SK-N-SH (cell line): Measurements from ENCODE around the gene AKAP3. TPM values are rescaled to one million over a fixed set of nuclear protein-coding genes. Genes with fewer than 3 reads are reported as not detected.

Experiments used
- CTCF ChIA-PET: fragments of 300-600, 350-600 bp; formaldehyde crosslinking; extraction: SDS; loops from one replicate; lab custom pipeline; 2021; lab: Yijun Ruan, JAX
- POLR2A ChIA-PET: fragments of 350-600 bp; sonication (Branson Sonifier 250); formaldehyde crosslinking; extraction: SDS; loops from one replicate; lab custom pipeline; 2020; ENCODE audit warnings: antibody characterized with exemption, inconsistent platforms; lab: Yijun Ruan, JAX
- DNase-seq: peaks from one replicate; pipeline ENCODE4 v3.0.0; 2012
- H2AFZ ChIP-seq: fragments of 200-600 bp; sonication (generic); 2 replicates; pipeline ENCODE4 v1.8.1; 2016; ENCODE audit warnings: antibody characterized with exemption, mild to moderate bottlenecking, low read depth
- H3F3A ChIP-seq: fragments of 200-600 bp; sonication (generic); replicated peaks from 2 replicates; pipeline ENCODE3; 2016; ENCODE audit warnings: antibody characterized with exemption, mild to moderate bottlenecking; ENCODE audit not compliant: insufficient read depth
- H3K27ac ChIP-seq, 2 experiments: fragments of 200-500 bp in 1 of 2; fragments of 200-600 bp in 1 of 2; sonication (Bioruptor generic) in 1 of 2; sonication (generic), shearing (Covaris generic) in 1 of 2; 2 replicates each; pipeline versions ENCODE4 v1.5.1 to v1.6.1; 2014 to 2016; ENCODE audit warnings: low read depth in 2 of 2, inconsistent platforms in 1 of 2, low read length in 1 of 2, mild to moderate bottlenecking in 1 of 2, mixed read lengths in 1 of 2
- H3K27me3 ChIP-seq: fragments of 200-600 bp; sonication (generic), shearing (Covaris generic); 2 replicates; pipeline ENCODE4 v1.6.1; 2016; ENCODE audit warnings: mixed run types; ENCODE audit not compliant: insufficient read depth
- H3K36me3 ChIP-seq, 2 experiments: fragments of 200-500 bp in 1 of 2; fragments of 200-600 bp in 1 of 2; sonication (Bioruptor generic) in 1 of 2; sonication (generic) in 1 of 2; replicated peaks in 1 of 2; 2 replicates each; pipeline versions ENCODE3 to v1.5.1; 2014 to 2016; ENCODE audit warnings: low read length in 1 of 2, mild to moderate bottlenecking in 1 of 2; ENCODE audit not compliant: insufficient read depth in 2 of 2, control insufficient read depth in 1 of 2
- H3K4me1 ChIP-seq, 2 experiments: fragments of 200-500 bp in 1 of 2; fragments of 200-600 bp in 1 of 2; sonication (Bioruptor generic) in 1 of 2; sonication (generic), shearing (Covaris generic) in 1 of 2; 2 replicates each; pipeline versions ENCODE4 v1.5.1 to v1.6.1; 2014 to 2016; ENCODE audit warnings: low read depth in 1 of 2, low read length in 1 of 2, mixed run types in 1 of 2; ENCODE audit not compliant: insufficient read depth in 2 of 2, control insufficient read depth in 1 of 2
- H3K4me2 ChIP-seq: fragments of 200-600 bp; sonication (generic), shearing (Covaris generic); 2 replicates; pipeline ENCODE4 v1.6.1; 2017; ENCODE audit warnings: mixed run types
- H3K4me3 ChIP-seq, 2 experiments: fragments of 200-500 bp in 1 of 2; fragments of 200-600 bp in 1 of 2; sonication (Bioruptor generic) in 1 of 2; sonication (generic), shearing (Covaris generic) in 1 of 2; 2 replicates each; pipeline versions ENCODE4 v1.5.1 to v1.8.1; 2014 to 2016; ENCODE audit warnings: low read depth in 2 of 2, inconsistent platforms in 1 of 2, low read length in 1 of 2, mild to moderate bottlenecking in 1 of 2, mixed read lengths in 1 of 2, moderate library complexity in 1 of 2
- H3K79me2 ChIP-seq: fragments of 200-600 bp; sonication (generic); 2 replicates; pipeline ENCODE4 v1.8.1; 2017; ENCODE audit warnings: mild to moderate bottlenecking; ENCODE audit not compliant: insufficient read depth
- H3K9ac ChIP-seq: fragments of 200-600 bp; sonication (generic); 2 replicates; pipeline ENCODE4 v1.6.1; 2017; ENCODE audit warnings: mixed run types
- H3K9me2 ChIP-seq: fragments of 200-600 bp; sonication (generic); 2 replicates; pipeline ENCODE4 v1.6.1; 2017; ENCODE audit warnings: mixed run types
- H3K9me3 ChIP-seq: fragments of 200-600 bp; sonication (generic); 2 replicates; pipeline ENCODE4 v1.6.1; 2017; ENCODE audit warnings: mixed run types, mild to moderate bottlenecking, moderate library complexity
- H4K20me1 ChIP-seq: fragments of 200-600 bp; sonication (generic); 2 replicates; pipeline ENCODE4 v1.6.1; 2017; ENCODE audit warnings: mild to moderate bottlenecking, mixed run types; ENCODE audit not compliant: insufficient read depth
- CTCF ChIP-seq: fragments of 200-600 bp; sonication (generic); IDR thresholded peaks from 2 replicates; pipeline ENCODE4 v1.6.1; 2017; ENCODE audit warnings: antibody characterized with exemption, mild to moderate bottlenecking, moderate library complexity
- ELF1 ChIP-seq: IDR thresholded peaks from 2 replicates; pipeline ENCODE4 v1.4.0; 2012
- FOXM1 ChIP-seq: IDR thresholded peaks from 2 replicates; pipeline ENCODE4 v1.4.0; 2012; ENCODE audit warnings: low read depth, mild to moderate bottlenecking
- IRF3 ChIP-seq: fragments of 150-350 bp; IDR thresholded peaks from 2 replicates; pipeline ENCODE4 v1.6.1; 2016; ENCODE audit warnings: mild to moderate bottlenecking, low read depth, low read length
- MAX ChIP-seq: IDR thresholded peaks from 2 replicates; pipeline ENCODE4 v1.4.0; 2012; ENCODE audit warnings: low read depth
- MXI1 ChIP-seq: IDR thresholded peaks from 2 replicates; pipeline ENCODE4 v1.6.1; 2012; ENCODE audit warnings: mild to moderate bottlenecking, low read depth, low read length, improper control_type of control experiment
- NRF1 ChIP-seq: IDR thresholded peaks from 2 replicates; pipeline ENCODE4 v1.6.1; 2012; ENCODE audit warnings: low read depth, mild to moderate bottlenecking, low read length
- PBX3 ChIP-seq: IDR thresholded peaks from 2 replicates; pipeline ENCODE4; 2012
- RXRA ChIP-seq: IDR thresholded peaks from 2 replicates; pipeline ENCODE4 v1.4.0; 2012; ENCODE audit warnings: low read depth, mild to moderate bottlenecking, borderline replicate concordance
- WGBS: methylation state at CpG from one replicate; pipeline ENCODE4 v1.1.6; 2017; ENCODE audit warnings: low lambda C conversion rate; 5-methylcytosine and 5-hydroxymethylcytosine counted together
- polyA plus RNA-seq, 3 experiments: library from polyadenylated mRNA; depleted of rRNA; stranded (reverse); fragments of >200 nt; gene quantifications; 2 replicates each; pipeline ENCODE4 v1.2.3, GENCODE V29; 2012

The AKAP3 gene
- polyA plus RNA-seq, 1 of the 3 experiments (the other 2 are of a cell fraction) = 0.12 TPM

DNA sequence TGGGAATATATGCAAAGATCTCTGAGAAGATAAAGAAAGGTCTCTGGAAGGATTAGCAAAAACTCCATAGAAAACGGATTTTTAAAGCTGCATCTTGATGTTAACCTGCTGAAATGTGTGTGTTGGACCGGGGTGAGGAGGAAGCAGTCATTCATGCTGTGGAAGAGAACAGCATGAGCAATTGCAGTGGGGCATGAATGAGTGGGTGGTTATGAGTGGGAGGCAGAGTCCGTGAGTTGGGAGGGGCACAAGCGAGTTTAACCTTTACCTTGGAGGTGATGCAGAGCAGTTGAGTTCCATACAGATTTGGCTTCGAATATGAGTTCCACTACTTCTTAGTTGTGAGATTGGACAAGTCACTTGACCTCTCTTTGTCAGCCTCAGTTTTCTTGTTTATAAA lies 41.9 kb upstream of the AKAP3 start:
- H3F3A ChIP-seq = peaks cover 3% of the 10 kb centered on the region
- no peaks in the 10 kb centered on the region for H3K9me2 ChIP-seq
- no peaks in the 10 kb centered on the region for H3K27me3 ChIP-seq
- no peak for TF ChIP-seq NRF1
- TF ChIP-seq PBX3 = no peak
- TF ChIP-seq ELF1 = no peak
- no peak for TF ChIP-seq MXI1
- TF ChIP-seq IRF3 = no peak
- TF ChIP-seq MAX = no peak
- TF ChIP-seq FOXM1 = no peak
- no peak for TF ChIP-seq RXRA
- no peak for DNase-seq
- H3K4me3 ChIP-seq = no peak overlapping the region
- no peak overlapping the region for H2AFZ ChIP-seq
- H3K9ac ChIP-seq = no peak overlapping the region
- ChIA-PET CTCF (no interaction called here), POLR2A (no interaction called here)
- H3K4me2 ChIP-seq = no peak overlapping the region
- H3K36me3 ChIP-seq = peaks cover 7 to 23% of the 10 kb centered on the region in 2 experiments
- no peaks in the 10 kb centered on the region for H3K79me2 ChIP-seq
- H3K27ac ChIP-seq = no peak overlapping the region
- no peaks in the 10 kb centered on the region for H3K4me1 ChIP-seq
- H3K9me3 ChIP-seq = no peaks in the 10 kb centered on the region
- WGBS = 95% methylated on average over 5 of the region's 5 CpGs
- no peaks in the 10 kb centered on the region for H4K20me1 ChIP-seq

GRCh38 chr12:4685317-4685716 lies 36.5 kb upstream of the AKAP3 start:
- TF ChIP-seq CTCF = no peak
- Histone ChIP-seq H3K9me2 (no peaks in the 10 kb centered on the region), H3F3A (no peaks in the 10 kb centered on the region), H3K27me3 (no peaks in the 10 kb centered on the region), H3K4me3 (no peak overlapping the region), H3K36me3 (peaks cover 30 to 59% of the 10 kb centered on the region in 2 experiments), H4K20me1 (no peaks in the 10 kb centered on the region), H3K9ac (no peak overlapping the region), H3K9me3 (no peaks in the 10 kb centered on the region), H2AFZ (no peak overlapping the region), H3K27ac (no peak overlapping the region), H3K79me2 (no peaks in the 10 kb centered on the region), H3K4me2 (no peak overlapping the region), H3K4me1 (no peaks in the 10 kb centered on the region)
- DNase-seq = no peak
- 89% methylated on average over 6 of the region's 8 CpGs for WGBS
- POLR2A ChIA-PET = no interaction called here
- CTCF ChIA-PET = interaction anchor here (1.4 kb wide), 1 partner anchor 170 kb away, joined by 4 read pairs; no protein-coding TSS in a partner anchor
